SJCRH30 (cell line): ENCODE measurements around the gene F7. TPM values are rescaled to one million over a fixed set of nuclear protein-coding genes. Genes with fewer than 3 reads are reported as not detected.

Experiments used
- DNase-seq, 2 experiments: peaks; one replicate each; pipeline ENCODE4 v3.0.0-alpha.2; 2015 to 2020
- H3K27ac ChIP-seq: fragments of 250-450 bp; sonication (Bioruptor Pico); 2 replicates; pipeline ENCODE4 v1.5.1; 2020; ENCODE audit warnings: mild to moderate bottlenecking, moderate library complexity
- H3K27me3 ChIP-seq: fragments of 250-450 bp; sonication (Bioruptor Pico); 2 replicates; pipeline ENCODE4 v1.5.1; 2020; ENCODE audit warnings: mild to moderate bottlenecking, moderate library complexity
- H3K36me3 ChIP-seq: fragments of 250-450 bp; sonication (Bioruptor Pico); 2 replicates; pipeline ENCODE4 v1.5.1; 2020; ENCODE audit warnings: mild to moderate bottlenecking, moderate library complexity
- H3K4me1 ChIP-seq: fragments of 250-450 bp; sonication (Bioruptor Pico); 2 replicates; pipeline ENCODE4 v1.5.1; 2020; ENCODE audit warnings: mild to moderate bottlenecking, moderate library complexity
- H3K4me3 ChIP-seq: fragments of 250-450 bp; sonication (Bioruptor Pico); 2 replicates; pipeline ENCODE4 v1.5.1; 2020; ENCODE audit warnings: mild to moderate bottlenecking, moderate library complexity
- H3K9me3 ChIP-seq: fragments of 250-450 bp; sonication (Bioruptor Pico); replicated peaks from 2 replicates; pipeline ENCODE4 v1.5.1; 2020; ENCODE audit warnings: mild to moderate bottlenecking, moderate library complexity
- total RNA-seq: library from RNA; depleted of rRNA; stranded (reverse); fragments of >200 nt; shearing (Covaris generic); gene quantifications from 2 replicates; pipeline ENCODE4 v1.2.3, GENCODE V29; 2014

Gene F7
- total RNA-seq, 1 experiment from 2014 or later = not detected

DNA sequence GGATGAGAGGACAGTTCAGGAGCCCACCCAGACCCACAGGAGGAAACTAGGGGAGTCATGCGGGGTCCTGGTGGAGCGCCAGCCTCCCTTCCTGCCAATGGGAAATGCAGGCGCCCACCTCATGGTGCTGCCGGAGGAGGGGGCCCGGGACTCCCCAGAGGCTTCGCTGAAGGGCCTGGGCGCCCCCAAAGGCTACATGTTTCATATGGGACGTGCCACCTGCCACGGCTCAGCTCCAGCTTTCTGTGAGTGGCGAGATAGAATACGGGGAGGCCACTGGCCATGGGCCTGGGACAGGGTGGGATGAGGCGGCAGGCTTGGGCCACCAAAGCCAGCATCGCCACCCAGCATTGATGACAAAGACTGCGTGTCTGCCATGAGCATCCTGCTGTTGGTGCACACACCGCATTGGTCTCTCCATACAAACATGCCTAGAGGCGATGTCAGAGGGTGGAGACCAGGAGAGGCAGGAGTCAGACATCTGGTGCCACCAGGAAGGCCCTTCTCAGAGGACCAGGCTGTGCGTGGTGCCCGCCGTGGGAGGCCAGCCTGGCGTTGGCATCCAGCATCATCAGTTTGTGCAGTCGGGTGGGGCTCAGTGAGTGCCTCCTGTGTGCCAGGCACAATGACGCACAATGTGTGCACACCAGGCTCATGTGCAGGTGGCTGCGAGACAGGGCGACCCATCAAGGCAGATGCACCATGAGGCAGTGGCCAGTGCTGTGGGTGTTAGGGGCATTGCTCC, 15.8 kb downstream of the F7 start:
- no peak for DNase-seq
- H3K4me1 ChIP-seq = no peaks in the 10 kb centered on the region
- H3K27ac ChIP-seq = no peak overlapping the region
- no peak overlapping the region for H3K4me3 ChIP-seq
- H3K36me3 ChIP-seq = no peaks in the 10 kb centered on the region
- no peaks in the 10 kb centered on the region for H3K27me3 ChIP-seq
- H3K9me3 ChIP-seq = no peaks in the 10 kb centered on the region

DNA sequence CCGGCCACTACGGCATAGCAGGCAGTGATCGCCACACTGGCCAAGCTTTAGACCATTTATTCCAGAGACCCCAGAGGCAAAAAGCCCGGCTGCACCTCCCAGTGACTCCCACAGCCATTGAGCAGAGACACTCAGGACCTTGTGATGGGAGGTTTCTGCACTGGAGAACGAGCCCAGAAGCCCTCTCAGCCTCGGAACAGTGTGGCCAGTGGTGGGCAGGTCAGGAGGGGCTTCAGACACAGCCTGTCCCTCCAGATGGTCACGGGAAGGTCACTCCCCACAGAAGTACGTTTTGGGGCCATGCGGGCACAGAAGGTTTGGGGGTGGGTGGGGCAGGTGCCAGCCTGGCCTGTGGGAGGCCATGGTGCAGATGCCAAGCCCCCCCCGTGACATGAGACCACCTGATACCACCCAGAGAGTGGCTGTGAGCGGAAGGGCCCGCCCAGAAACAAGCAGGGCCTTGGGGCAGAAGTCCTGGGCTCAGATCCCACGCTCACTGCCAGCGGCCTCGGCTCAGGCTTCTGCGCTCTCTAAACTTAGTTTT, 16.4 kb downstream of the F7 start:
- Histone ChIP-seq H3K4me1 (no peaks in the 10 kb centered on the region), H3K9me3 (no peaks in the 10 kb centered on the region), H3K36me3 (no peaks in the 10 kb centered on the region), H3K27me3 (no peaks in the 10 kb centered on the region), H3K4me3 (peak overlapping the region; percentile 7; the same call in 1 of the 2 replicates), H3K27ac (no peak overlapping the region)
- DNase-seq = no peak

DNA sequence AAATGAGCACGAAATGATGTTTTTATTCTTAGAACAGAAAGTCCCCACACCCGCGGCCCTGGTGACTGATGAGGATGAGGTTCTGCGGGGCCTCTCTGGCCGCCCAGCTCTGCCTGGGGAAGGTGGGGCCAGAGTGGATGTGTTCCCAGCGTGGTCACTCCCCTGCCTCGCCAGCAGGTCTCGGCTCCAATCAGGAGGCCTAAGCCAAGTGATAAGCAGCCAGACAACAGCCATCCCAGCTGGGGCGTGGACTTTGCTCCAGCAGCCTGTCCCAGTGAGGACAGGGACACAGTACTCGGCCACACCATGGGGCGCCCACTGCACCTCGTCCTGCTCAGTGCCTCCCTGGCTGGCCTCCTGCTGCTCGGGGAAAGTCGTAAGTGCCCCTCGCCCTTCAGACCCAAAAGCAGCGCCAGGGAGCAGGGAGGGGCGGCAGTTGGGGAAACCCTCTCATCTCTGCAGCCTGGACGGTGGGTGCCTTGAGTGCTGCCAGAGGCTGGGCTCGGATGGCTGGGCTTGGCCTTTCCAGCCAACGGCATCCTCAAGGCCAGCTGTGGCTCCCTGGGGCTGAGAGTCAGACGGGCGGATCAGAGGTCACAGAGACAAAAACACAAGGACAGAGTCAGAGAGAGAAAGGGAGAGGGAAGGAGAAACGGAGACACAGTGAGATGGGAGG, 17.1 kb downstream of the F7 start, which contains the start of gene F10:
Gene F10, plus strand, starts transcription at position 250 of the 676 bp plus-strand sequence. Its CDS starts 57 bp downstream, at position 307.
- no peaks in the 10 kb centered on the region for H3K9me3 ChIP-seq
- no peaks in the 10 kb centered on the region for H3K4me1 ChIP-seq
- no peak within 1 kb of the TSS for H3K27ac ChIP-seq
- peak within 1 kb of the TSS; percentile 7 for H3K4me3 ChIP-seq
- no peaks in the 10 kb centered on the region for H3K36me3 ChIP-seq
- peak; percentile 47 to 57 for DNase-seq
- no peaks in the 10 kb centered on the region for H3K27me3 ChIP-seq

DNA sequence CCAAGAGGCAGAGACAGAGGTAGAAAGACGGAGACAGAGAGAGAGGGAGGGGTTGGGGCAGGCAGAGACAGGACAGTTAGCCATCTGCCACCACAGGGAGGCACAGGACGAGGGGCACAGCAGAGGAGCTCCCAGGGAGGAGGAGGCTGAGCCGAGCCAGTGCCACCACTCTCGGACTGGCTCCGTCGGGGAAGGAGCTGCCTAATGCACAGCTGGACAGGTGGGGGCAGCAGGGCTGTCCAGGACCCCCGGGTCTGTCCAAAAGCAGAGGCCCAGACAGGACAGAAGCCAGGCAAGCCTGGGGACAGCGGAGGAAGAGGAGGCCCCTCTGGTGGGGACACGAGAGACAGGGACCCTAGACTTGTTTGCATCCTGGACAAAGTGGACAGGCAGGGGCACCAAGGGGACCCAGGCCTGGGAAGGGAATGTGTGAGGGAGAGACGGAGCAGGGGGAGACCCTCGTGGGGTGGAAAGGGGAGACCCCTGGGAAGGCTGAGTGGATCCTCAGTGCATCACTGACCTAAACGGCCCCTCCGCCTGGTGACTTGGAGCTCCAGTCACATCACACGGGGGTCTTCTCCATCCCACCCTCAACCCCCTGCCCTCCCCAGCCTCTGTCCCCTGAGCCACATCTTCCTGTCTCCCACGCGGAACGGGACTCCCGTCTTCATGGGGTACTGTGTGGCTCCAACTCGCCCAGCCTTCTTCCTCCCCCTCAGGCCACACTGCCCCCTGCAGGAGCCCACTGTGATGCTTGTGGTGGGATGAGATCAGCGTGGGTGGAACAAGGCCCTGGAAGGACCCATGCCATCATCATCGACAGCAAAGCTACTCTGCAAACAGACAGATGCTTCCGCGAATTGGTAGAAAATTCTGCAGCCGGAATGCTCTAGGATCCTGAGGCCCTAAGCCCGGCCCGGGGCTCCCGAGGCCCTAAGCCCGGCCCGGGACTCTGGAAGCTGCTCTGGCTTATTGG, 17.9 kb downstream of the F7 start:
- Histone ChIP-seq H3K27ac (no peak overlapping the region), H3K27me3 (no peaks in the 10 kb centered on the region), H3K9me3 (no peaks in the 10 kb centered on the region), H3K4me3 (no peak overlapping the region), H3K4me1 (no peaks in the 10 kb centered on the region), H3K36me3 (no peaks in the 10 kb centered on the region)
- peak in 1 of 2 experiments; percentile 24 for DNase-seq

DNA sequence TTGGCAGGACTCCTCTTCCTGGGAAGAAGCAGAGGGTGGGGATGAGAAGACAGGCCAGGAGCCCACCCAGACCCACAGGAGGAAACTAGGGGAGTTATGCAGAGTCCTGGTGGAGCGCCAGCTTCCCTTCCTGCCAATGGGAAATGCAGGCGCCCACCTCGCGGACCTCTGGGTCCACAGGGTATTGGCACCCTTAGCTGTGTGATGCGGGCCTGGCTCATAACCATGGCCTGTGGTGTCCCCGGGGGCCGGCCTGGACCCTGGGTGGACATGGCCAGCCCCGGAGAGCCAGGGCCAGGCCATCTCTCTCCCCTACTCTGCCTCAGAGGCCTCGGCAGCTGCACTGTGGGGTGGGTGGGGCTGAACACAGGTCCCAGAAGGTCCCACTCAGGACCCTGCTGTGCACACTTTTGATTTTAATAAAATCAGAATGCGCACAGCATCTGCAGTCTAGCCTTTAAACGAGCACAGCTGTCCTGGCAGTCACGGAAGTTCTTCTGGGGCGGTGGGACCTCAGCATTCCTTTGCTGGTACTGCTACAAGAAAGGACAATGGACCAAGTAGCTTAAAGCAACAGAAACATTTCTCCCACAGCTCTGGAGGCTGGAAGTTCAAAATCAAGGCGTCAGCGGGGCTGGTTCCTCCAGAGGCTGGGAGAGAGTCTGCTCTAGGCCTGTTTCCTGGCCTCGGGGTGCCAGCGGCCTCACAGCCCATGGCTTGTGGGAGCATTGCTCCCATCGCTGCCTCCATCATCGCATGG, 18.8 kb downstream of the F7 start:
- Histone ChIP-seq H3K27me3 (no peaks in the 10 kb centered on the region), H3K4me1 (no peaks in the 10 kb centered on the region), H3K9me3 (no peaks in the 10 kb centered on the region), H3K27ac (no peak overlapping the region), H3K36me3 (no peaks in the 10 kb centered on the region), H3K4me3 (no peak overlapping the region)
- DNase-seq = no peak

DNA sequence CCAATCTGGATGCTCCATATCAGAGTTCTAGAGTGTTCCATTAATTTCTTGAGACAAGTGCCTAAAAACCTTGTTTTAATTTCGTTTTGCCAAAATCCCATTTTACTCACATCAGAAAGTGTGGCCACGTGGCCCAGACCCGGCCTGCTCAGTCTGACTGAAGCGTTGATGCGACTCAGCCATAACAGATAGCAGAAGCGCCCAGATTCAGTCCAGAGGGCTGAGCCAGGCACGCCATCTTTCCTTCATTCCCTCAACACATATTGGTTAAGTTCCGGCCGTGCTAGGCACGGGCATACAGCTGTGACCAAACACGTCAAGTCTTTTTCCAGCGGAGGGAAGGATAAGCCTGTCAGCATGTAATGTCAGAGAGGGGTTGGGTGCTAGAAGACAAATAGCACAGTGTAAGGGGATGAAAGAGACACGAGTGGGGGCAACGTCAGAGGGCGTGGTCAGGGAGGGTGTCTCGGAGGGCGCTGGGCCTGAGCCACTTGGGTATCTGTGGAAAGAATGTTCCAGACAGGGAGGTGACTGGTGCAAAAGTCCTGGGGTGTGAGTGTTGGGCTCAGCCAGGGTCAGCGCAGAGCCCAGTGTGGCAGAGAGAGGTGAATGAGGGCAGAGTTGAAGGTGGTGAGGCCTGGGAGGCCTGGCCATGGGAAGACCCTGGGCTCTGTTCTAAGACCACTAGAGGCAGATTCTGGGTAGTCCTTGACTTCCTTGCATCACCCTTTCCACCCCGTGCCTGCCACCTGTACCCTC, 20.1 kb downstream of the F7 start:
- no peak overlapping the region for H3K4me3 ChIP-seq
- no peaks in the 10 kb centered on the region for H3K4me1 ChIP-seq
- no peaks in the 10 kb centered on the region for H3K27me3 ChIP-seq
- no peak for DNase-seq
- H3K9me3 ChIP-seq = no peaks in the 10 kb centered on the region
- H3K27ac ChIP-seq = no peak overlapping the region
- no peaks in the 10 kb centered on the region for H3K36me3 ChIP-seq

DNA sequence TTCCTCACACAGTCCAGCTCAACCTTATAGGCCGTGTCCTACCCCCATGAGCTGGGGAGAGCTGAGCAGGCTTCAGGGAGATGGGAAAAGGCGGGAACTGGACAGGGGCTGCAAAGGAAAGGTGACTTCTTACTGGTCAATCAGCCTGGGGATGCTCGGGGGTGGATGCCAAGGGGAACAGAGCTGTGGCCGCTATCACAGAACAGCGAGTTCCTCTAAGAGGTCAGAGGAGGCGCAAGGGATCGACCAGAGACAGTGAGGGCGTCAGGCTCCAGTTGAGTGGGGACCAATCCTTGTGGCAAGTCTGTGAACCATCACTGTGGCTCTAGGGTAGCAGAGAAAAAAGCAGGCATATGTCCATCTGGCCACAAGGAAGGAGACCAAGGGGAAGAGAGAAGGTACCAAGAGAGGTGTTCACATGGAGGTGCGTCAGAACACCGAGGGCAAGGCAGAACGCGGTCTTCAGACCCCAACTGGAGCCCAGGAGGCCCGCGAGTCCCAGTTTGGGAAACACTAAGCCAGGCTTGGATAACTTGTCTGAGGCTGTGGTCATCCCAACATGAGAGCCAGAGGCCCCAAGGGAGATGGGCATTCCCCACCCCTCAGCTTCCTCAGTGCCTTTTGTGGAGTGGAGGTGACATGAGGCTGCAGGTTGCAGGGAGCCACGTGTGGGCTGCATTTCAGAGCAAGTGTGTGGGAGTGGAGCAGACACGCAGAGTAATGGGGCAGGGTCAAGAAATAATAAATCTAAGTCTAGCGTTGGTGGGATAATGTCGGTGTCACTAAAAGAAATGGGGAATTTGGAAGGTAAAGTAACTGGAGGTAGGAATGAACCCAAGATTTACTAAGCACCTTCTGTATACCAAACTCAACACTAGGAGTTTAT, 20.9 kb downstream of the F7 start:
- H3K9me3 ChIP-seq = no peaks in the 10 kb centered on the region
- no peak overlapping the region for H3K27ac ChIP-seq
- H3K27me3 ChIP-seq = no peaks in the 10 kb centered on the region
- no peaks in the 10 kb centered on the region for H3K4me1 ChIP-seq
- no peak for DNase-seq
- H3K4me3 ChIP-seq = no peak overlapping the region
- no peaks in the 10 kb centered on the region for H3K36me3 ChIP-seq

DNA sequence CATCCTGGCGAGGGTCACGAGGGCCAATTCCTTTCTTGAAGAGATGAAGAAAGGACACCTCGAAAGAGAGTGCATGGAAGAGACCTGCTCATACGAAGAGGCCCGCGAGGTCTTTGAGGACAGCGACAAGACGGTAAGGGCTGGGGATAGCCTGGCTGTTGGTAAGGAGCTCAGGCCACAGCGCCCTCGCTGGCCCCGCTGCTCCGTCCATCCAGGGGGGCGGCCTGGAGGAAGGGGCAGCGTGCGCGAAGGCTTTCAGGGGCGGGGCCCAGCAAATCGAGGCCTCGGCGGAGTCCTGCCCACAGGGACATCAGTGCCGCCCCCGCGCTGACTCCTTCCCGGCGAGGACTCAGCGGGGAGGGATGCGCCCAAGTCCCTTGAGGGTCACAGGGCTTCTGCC, 23.9 kb downstream of the F7 start:
- H3K27me3 ChIP-seq = peaks cover 4% of the 10 kb centered on the region; the same call in 1 of the 2 replicates
- DNase-seq = no peak
- H3K4me3 ChIP-seq = no peak overlapping the region

DNA sequence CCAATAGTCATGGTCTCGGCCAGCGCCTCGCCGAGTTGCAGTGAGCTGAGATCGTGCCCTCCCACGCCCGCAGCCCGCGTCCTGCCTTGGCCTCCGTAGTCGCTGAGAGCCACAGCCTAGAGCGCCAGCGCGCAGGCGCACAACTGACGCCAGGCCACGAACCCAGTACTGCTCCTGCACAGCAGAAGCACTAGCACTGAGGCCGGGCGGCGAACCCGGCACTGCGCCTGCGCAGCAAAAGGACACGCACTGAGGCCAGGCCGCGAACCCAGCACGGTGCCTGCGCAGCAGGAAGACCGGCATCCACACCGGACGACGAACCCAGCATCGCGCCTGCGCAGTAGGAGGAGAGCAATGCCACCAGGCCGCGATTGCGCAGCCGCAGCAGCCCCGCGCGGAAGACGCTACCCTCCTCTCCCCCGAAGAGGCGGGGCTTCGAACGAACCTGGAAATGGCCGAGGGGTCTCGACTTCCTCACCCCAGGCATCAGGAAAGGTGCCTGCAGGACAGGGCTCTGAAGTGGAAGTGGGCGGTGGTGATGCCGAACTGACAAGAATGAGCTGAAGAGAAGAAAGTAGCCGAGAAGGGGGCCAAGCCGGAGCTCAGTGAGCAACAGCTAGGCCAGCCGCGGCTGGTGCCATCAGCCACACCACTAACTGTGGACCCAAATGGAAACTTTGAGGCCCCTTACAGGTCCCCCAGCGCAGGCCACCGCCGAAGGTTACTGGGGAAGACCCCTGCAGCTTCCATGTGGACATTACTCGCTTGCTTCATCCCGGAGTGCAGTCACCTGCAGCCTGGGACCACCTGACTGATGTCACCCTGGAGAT, 24.5 kb downstream of the F7 start:
- Histone ChIP-seq H3K4me3 (no peak overlapping the region), H3K27ac (no peak overlapping the region), H3K36me3 (no peaks in the 10 kb centered on the region), H3K27me3 (peaks cover 8% of the 10 kb centered on the region; the same call in 1 of the 2 replicates), H3K9me3 (no peaks in the 10 kb centered on the region), H3K4me1 (no peaks in the 10 kb centered on the region)
- DNase-seq = no peak

More for the DNA sequence above, 23.9 kb downstream of the F7 start:
- H3K27ac ChIP-seq = no peak overlapping the region
- no peaks in the 10 kb centered on the region for H3K36me3 ChIP-seq
- no peaks in the 10 kb centered on the region for H3K9me3 ChIP-seq
- no peaks in the 10 kb centered on the region for H3K4me1 ChIP-seq

DNA sequence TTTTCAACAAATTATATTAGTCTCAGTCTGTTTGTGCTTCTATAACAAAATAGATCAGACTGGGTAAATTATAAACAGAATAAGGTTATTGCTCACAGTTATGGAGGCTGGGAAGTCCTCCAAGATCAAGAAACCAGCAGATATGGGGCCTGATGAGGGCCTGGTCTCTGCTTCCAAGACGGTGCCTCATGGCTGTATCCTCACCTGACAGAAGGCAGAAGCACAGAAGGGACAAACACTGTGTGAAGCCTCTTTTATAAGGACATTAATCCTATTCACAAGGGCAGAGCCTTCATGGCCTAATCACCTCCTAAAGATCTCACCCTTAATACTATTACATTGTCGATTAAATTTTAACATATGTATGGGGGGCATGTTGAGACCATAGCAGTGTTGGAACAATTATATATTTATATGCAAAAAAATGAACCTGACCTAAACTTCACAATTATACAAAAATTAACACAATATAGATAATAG, 29.7 kb downstream of the F7 start:
- Histone ChIP-seq H3K9me3 (no peaks in the 10 kb centered on the region), H3K4me3 (no peak overlapping the region), H3K27ac (no peak overlapping the region)

DNA sequence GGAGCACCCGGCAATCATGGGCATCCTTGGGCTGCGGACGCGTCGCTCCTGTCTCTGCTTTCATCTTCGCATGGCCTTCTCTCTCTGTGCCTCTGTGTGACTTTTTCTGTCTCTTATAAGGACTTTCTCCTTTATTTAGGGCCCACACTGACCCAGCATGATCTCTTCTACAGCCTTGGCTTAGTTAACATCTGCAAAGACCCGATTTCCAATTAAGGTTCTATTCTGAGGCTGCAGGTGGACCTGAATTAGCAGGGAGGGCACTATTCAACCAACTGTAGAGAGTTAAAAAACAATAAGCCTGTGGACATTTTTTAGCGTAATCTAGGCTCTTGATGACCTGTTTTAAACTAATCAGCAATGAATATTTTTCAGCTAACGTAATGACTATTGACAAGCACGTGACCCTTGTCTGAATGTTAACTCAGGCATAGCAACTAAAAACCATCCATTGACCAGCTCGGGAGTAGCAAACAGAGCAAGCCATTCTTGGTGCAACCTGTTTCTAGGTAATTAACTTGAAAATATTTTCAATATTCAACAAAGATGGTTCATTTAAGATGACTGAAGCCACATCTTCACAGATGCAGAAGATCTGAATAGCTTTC, 32.2 kb downstream of the F7 start:
- no peaks in the 10 kb centered on the region for H3K36me3 ChIP-seq
- peaks cover 6% of the 10 kb centered on the region; the same call in 1 of the 2 replicates for H3K27me3 ChIP-seq
- H3K9me3 ChIP-seq = no peaks in the 10 kb centered on the region
- no peak overlapping the region for H3K27ac ChIP-seq
- no peaks in the 10 kb centered on the region for H3K4me1 ChIP-seq
- no peak overlapping the region for H3K4me3 ChIP-seq
- DNase-seq = no peak

More for the DNA sequence above, 29.7 kb downstream of the F7 start:
- no peak for DNase-seq
- H3K36me3 ChIP-seq = no peaks in the 10 kb centered on the region
- no peaks in the 10 kb centered on the region for H3K4me1 ChIP-seq
- peaks cover 8% of the 10 kb centered on the region; the same call in 1 of the 2 replicates for H3K27me3 ChIP-seq
